Effector memory CD8-positive, alpha-beta T cell (primary cell): ENCODE results near the gene SSBP4.
"Not testable (repeated sequence)": the region's sequence is repeated elsewhere in the genome, so short reads cannot be mapped to it uniquely, and the experiment has no call there.

Experiments
- ATAC-seq: fragments of 150-1000 bp; cut with Tn5 transposase; replicated peaks from 2 replicates; pipeline ENCODE4 v1.10.0; 2021; ENCODE audit warnings: mild to moderate bottlenecking, moderate library complexity
- DNase-seq, 3 experiments: peaks; one replicate each; pipeline ENCODE4 v3.0.0; 2021
- H3K27ac Mint-ChIP-seq, 2 donors: one replicate each; pipeline ENCODE4 v1.8.0; 2022; ENCODE audit warnings: mild to moderate bottlenecking in 2 of 2, mixed read lengths in 2 of 2, moderate library complexity in 2 of 2
- H3K27me3 Mint-ChIP-seq, 2 donors: one replicate each; pipeline ENCODE4 v1.8.0; 2022; ENCODE audit warnings: mixed read lengths in 2 of 2
- H3K36me3 Mint-ChIP-seq: one replicate; pipeline ENCODE4 v1.8.0; 2022; ENCODE audit warnings: mild to moderate bottlenecking, moderate library complexity, mixed read lengths; ENCODE audit not compliant: insufficient read depth
- H3K4me1 Mint-ChIP-seq, 2 donors: one replicate each; pipeline ENCODE4 v1.8.0; 2022; ENCODE audit warnings: low read depth in 2 of 2, mixed read lengths in 2 of 2
- H3K4me3 Mint-ChIP-seq, 2 donors: one replicate each; pipeline ENCODE4 v1.8.0; 2022; ENCODE audit warnings: mild to moderate bottlenecking in 2 of 2, mixed read lengths in 2 of 2, moderate library complexity in 2 of 2
- H3K9me3 Mint-ChIP-seq, 2 donors: one replicate each; pipeline ENCODE4 v1.8.0; 2022; ENCODE audit warnings: mixed read lengths in 2 of 2
- total RNA-seq, 9 experiments: gene quantifications; one replicate each; lab custom pipeline; 2026; lab: John Stamatoyannopoulos, UW

Gene SSBP4
- 51.4 to 87.4 (median 66.7) reads per million in 9 experiments for total RNA-seq

GRCh38 chr19:18419195-18419698, at the start of gene SSBP4:
SSBP4 (plus strand) TSS chr19:18419398; CDS start chr19:18419649, 251 bp downstream.
- H3K27me3 Mint-ChIP-seq, result no peaks in the 10 kb centered on the region
- H3K36me3 Mint-ChIP-seq, result peaks cover 51% of the 10 kb centered on the region
- peak within 1 kb of the TSS; percentile 88 to 93 for H3K4me3 Mint-ChIP-seq
- ATAC-seq (peak; percentile 55), DNase-seq (peak; percentile 71 to 76 (median 75))
- peak within 1 kb of the TSS; percentile 96 to 97 for H3K27ac Mint-ChIP-seq
- peaks cover 73 to 86% of the 10 kb centered on the region in 2 donors for H3K4me1 Mint-ChIP-seq
- no peaks in the 10 kb centered on the region for H3K9me3 Mint-ChIP-seq

GRCh38 chr19:18373407-18373891, 45.7 kb upstream of the SSBP4 start:
- H3K4me3 Mint-ChIP-seq, result peak overlapping the region; percentile 45 to 62
- no peaks in the 10 kb centered on the region for H3K27me3 Mint-ChIP-seq
- H3K36me3 Mint-ChIP-seq, result no peaks in the 10 kb centered on the region
- no peaks in the 10 kb centered on the region for H3K9me3 Mint-ChIP-seq
- peaks cover 9 to 10% of the 10 kb centered on the region in 2 donors for H3K4me1 Mint-ChIP-seq
- peak overlapping the region; percentile 13 to 62 for H3K27ac Mint-ChIP-seq
- no peak for ATAC-seq
- no peak for DNase-seq

GRCh38 chr19:18373892-18374629, 45.1 kb upstream of the SSBP4 start:
- peak; percentile 92 for ATAC-seq
- Mint-ChIP-seq H3K27ac (peak overlapping the region; percentile 13 to 62), H3K9me3 (no peaks in the 10 kb centered on the region), H3K4me1 (peaks cover 9 to 10% of the 10 kb centered on the region in 2 donors), H3K4me3 (peak overlapping the region; percentile 45 to 62), H3K27me3 (no peaks in the 10 kb centered on the region), H3K36me3 (no peaks in the 10 kb centered on the region)
- DNase-seq, result peak; percentile 29 to 41 (median 36)

GRCh38 chr19:18377026-18377425, 42.2 kb upstream of the SSBP4 start:
- Mint-ChIP-seq H3K36me3 (no peaks in the 10 kb centered on the region), H3K4me3 (no peak overlapping the region), H3K27ac (peak overlapping the region in 1 of 2 donors; percentile 64), H3K4me1 (peaks cover 9 to 10% of the 10 kb centered on the region in 2 donors), H3K27me3 (peaks cover 0 to 13% of the 10 kb centered on the region in 2 donors), H3K9me3 (no peaks in the 10 kb centered on the region)
- no peak for ATAC-seq
- no peak for DNase-seq

- no peaks in the 10 kb centered on the region for H3K4me1 Mint-ChIP-seq
- no peaks in the 10 kb centered on the region for H3K9me3 Mint-ChIP-seq
- peaks cover 0 to 37% of the 10 kb centered on the region in 2 donors for H3K27me3 Mint-ChIP-seq
- H3K27ac Mint-ChIP-seq, result peak overlapping the region in 1 of 2 donors; percentile 57
- peaks cover 4% of the 10 kb centered on the region for H3K36me3 Mint-ChIP-seq
- ATAC-seq (no peak), DNase-seq (no peak)
- no peak overlapping the region for H3K4me3 Mint-ChIP-seq
These were observed 39.1 kb upstream of the SSBP4 start for GRCh38 chr19:18379803-18380747.

- peaks cover 0 to 45% of the 10 kb centered on the region in 2 donors for H3K27me3 Mint-ChIP-seq
- peaks cover 4% of the 10 kb centered on the region for H3K36me3 Mint-ChIP-seq
- no peak for ATAC-seq
- no peaks in the 10 kb centered on the region for H3K4me1 Mint-ChIP-seq
- no peak overlapping the region for H3K27ac Mint-ChIP-seq
- no peak overlapping the region for H3K4me3 Mint-ChIP-seq
- H3K9me3 Mint-ChIP-seq, result no peaks in the 10 kb centered on the region
- DNase-seq, result no peak
These were observed 38.4 kb upstream of the SSBP4 start for GRCh38 chr19:18380843-18381242.

- H3K4me3 Mint-ChIP-seq, H3K9me3 Mint-ChIP-seq, H3K4me1 Mint-ChIP-seq, DNase-seq, H3K27ac Mint-ChIP-seq, ATAC-seq: not testable (repeated sequence)
- Mint-ChIP-seq H3K27me3 (peaks cover 0 to 62% of the 10 kb centered on the region in 2 donors), H3K36me3 (peaks cover 13% of the 10 kb centered on the region)
These were observed 35.6 kb upstream of the SSBP4 start for GRCh38 chr19:18383622-18384021.

- Mint-ChIP-seq H3K36me3 (peaks cover 13% of the 10 kb centered on the region), H3K4me1 (peaks cover 3 to 6% of the 10 kb centered on the region in 2 donors), H3K9me3 (no peaks in the 10 kb centered on the region), H3K4me3 (no peak overlapping the region), H3K27ac (no peak overlapping the region), H3K27me3 (peaks cover 0 to 61% of the 10 kb centered on the region in 2 donors)
- no peak for DNase-seq
- ATAC-seq, result no peak
These were observed 34.4 kb upstream of the SSBP4 start for GRCh38 chr19:18384775-18385174.

GRCh38 chr19:18385359-18385674, 33.9 kb upstream of the SSBP4 start:
- ATAC-seq, result no peak
- Mint-ChIP-seq H3K4me3 (no peak overlapping the region), H3K27ac (no peak overlapping the region), H3K36me3 (peaks cover 13% of the 10 kb centered on the region), H3K4me1 (peaks cover 3 to 6% of the 10 kb centered on the region in 2 donors), H3K9me3 (no peaks in the 10 kb centered on the region), H3K27me3 (peaks cover 0 to 55% of the 10 kb centered on the region in 2 donors)
- DNase-seq, result no peak

- Mint-ChIP-seq H3K9me3 (no peaks in the 10 kb centered on the region), H3K4me3 (no peak within 1 kb of the TSS), H3K36me3 (peaks cover 14% of the 10 kb centered on the region), H3K4me1 (peaks cover 3 to 6% of the 10 kb centered on the region in 2 donors), H3K27ac (no peak within 1 kb of the TSS), H3K27me3 (peaks cover 0 to 53% of the 10 kb centered on the region in 2 donors)
- no peak for ATAC-seq
- DNase-seq, result peak; percentile 25 to 29 (median 26)
These were observed 33.3 kb upstream of the SSBP4 start, which contains the start of gene GDF15 for GRCh38 chr19:18385675-18386542. GDF15 (plus strand) TSS chr19:18386158; CDS start chr19:18386190, 32 bp downstream.

- H3K4me1 Mint-ChIP-seq, result peaks cover 3 to 6% of the 10 kb centered on the region in 2 donors
- peaks cover 0 to 52% of the 10 kb centered on the region in 2 donors for H3K27me3 Mint-ChIP-seq
- peaks cover 17% of the 10 kb centered on the region for H3K36me3 Mint-ChIP-seq
- H3K9me3 Mint-ChIP-seq, result no peaks in the 10 kb centered on the region
- DNase-seq (no peak), ATAC-seq (no peak)
- no peak overlapping the region for H3K4me3 Mint-ChIP-seq
- H3K27ac Mint-ChIP-seq, result no peak overlapping the region
These were observed 32.5 kb upstream of the SSBP4 start for GRCh38 chr19:18386543-18387271.
